ENCODE measurements around the gene TRIAP1.
"Not testable (repeated sequence)": the region's sequence is repeated elsewhere in the genome, so short reads cannot be mapped to it uniquely, and the experiment has no call there.

The TRIAP1 gene

GRCh38 chr12:120445911-120446843, at the start of gene TRIAP1, which contains the start of gene GATC:
TRIAP1 (minus strand) TSS chr12:120446384; CDS start chr12:120446372, 12 bp downstream.
GATC (plus strand) TSS chr12:120446444; CDS start chr12:120446481, 37 bp downstream.
- DNase-seq = peak; percentile 79

- peak; percentile 66 for DNase-seq
These were observed 49.1 kb upstream of the TRIAP1 start for GRCh38 chr12:120495186-120495730.

DNA sequence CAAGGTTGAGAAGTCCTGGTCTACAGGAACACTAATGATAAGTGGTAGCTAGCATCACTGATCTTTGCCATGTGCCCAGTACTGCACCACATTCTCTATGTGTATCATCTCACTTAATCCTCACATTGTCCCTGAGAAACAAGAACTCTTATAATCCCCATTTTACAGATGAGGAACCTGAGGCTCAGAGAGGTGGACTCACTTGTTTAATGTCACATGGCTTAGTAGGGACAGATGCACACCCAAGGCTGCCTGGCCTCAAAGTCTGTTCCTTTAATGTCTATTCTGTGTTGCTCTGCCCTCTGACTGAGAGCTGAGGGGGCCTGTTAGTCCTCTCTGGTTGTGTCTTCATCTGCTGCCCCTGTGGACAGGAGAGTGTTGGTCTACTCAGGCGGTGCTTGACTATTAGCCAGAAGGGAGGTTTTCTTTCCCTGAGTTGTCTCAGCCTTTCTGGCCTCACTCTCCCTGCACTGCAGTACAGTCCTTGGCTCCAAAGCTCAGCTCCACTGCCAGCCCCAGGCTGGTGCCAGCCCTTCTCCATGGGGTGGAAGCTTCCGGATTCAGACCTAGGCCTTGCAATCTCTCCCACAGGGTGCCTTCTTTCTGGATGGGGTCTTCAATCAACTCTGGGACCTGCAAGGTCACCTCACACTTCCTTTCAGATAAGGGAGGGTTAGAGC, 44.8 kb upstream of the TRIAP1 start:
- no peak for DNase-seq

GRCh38 chr12:120490325-120490724, 44.1 kb upstream of the TRIAP1 start:
- DNase-seq = no peak

DNA sequence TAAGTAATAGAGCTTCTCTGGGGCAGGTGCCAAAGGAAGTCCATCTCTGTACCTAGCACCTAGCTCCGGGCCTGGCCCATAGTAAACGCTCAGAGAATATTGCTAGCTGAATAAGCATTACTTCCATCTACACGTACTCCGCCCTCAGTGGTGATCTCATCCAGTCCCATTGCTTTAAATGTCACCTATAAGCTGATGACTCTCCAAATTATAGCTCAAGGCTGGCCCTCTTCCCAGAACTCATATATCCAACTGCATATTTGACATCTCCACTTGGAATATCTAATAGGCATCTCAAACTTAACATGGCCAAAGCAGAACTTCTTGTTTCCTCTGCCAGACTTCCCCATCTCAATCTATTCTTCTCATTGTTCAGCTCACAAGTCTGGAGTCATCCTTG, 42.8 kb upstream of the TRIAP1 start:
- no peak for DNase-seq

- no peak for DNase-seq
These were observed 42.0 kb upstream of the TRIAP1 start for GRCh38 chr12:120488057-120488640.

DNA sequence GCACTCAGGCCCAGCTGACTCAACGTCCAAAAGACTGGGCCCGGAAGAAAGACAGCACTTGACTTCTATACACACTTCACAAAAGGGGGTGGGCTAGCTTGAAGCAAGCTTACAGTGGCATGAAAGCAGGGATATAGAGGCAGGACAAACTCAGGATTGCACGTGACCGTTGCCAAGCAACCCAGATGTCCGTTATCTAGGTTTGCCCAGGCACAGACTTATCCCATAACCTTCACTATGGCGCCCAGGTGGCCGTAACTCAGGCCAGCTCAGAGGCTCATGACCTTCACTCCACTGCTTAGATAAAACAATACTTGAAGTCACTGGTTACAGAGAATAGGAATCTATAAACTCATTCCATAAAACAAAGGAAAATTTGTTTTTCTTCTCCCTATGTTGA, 41.4 kb upstream of the TRIAP1 start:
- DNase-seq = not testable (repeated sequence)

DNA sequence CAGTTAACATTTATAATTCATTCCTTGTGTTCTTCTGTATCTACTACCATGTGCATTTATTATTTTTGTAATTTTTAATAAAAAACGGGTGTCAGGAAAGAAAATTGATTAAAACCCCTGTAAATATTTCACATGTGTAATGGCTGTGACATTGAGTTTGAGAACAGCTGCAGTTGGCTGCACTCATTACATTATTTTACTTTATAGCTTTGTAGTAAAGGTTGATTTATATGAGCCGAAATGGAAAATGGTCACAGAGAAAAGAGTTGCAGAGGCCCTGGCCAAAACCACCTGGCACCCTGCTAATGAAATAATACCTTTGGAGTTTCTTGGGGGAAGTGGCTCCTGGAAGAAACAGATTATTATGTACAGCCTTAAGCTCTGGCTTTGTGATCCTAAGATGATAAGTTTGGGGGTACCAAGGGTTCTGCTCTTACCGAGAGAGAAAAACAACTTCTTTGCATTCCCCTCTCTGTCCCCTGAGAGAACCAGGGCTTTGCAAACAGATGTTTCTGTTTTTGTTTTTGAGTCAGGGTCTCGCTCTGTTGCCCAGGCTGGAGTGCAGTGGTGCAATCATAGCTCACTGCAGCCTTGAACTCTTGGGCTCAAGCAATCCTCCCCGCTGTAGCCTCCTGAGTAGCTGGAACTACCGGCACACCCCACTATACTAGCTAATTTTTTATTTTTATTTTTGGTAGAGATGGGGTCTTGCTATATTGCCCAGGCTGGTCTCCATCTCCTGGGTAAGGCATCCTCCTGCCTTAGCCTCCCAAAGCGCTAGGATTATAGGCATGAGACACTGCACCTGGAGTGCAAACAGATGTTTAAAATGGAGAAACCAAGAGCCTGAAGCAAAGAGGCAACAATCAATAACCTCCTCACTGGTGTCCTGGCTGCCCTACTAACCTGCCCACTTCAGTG, 40.0 kb upstream of the TRIAP1 start:
- DNase-seq = no peak

- no peak for DNase-seq
These were observed 37.4 kb upstream of the TRIAP1 start for GRCh38 chr12:120483621-120484020.

DNA sequence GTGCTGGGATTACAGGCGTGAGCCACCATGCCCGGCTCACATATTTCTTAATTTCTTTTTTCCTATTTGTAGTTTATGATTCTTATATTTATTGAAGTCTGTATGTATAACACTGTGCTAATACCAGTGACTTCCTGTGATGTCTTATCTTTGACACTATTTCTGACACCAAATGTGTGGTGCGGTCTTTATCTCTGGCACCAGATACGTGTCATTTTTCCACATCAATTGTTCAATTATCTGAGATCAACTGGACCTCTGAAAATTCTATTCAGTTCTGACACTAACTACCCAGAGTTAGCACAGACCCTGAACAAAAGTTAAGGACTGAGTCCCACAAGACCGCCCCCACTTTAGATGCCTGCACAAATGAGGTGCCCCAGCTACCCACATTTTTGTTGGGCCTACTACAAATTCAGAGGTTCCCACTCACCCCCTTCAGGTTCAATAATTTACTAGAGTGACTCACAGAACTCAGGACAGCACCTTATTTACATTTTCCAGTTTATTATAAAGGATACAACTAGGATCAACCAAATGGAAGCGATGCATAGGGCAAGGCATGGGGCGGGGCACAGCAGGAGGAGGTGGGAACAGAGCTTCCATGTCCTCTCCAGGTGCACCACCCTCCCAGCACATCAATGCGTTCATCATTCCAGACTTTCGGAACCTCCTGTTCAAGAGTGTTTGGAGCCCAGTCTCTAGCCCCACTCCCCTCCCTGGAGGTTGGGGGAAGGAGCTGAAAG, 35.0 kb upstream of the TRIAP1 start:
- DNase-seq = no peak

- no peak for DNase-seq
These were observed 34.0 kb upstream of the TRIAP1 start for GRCh38 chr12:120480211-120480610.

GRCh38 chr12:120479458-120479857, 33.3 kb upstream of the TRIAP1 start:
- DNase-seq = no peak

- no peak for DNase-seq
These were observed 29.5 kb upstream of the TRIAP1 start for GRCh38 chr12:120475643-120476042.

DNA sequence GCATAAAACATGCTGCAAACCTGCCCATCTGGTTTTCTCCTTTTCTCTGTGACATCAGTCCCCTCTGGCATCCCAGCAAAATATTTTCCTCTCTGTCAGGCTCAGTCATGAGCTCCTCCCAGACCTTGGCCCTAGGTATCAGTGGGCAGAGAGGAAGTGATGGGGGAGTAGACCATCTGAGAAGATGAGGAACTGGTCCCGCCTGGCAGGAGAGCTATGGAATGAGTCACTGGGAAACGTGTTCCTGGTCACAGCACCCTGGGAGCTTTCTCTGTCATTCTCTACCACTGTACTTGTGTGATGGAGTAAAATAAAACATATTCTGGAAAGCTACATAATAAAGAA, 28.4 kb upstream of the TRIAP1 start:
- DNase-seq = no peak

GRCh38 chr12:120473807-120474615, 27.8 kb upstream of the TRIAP1 start:
- no peak for DNase-seq

- DNase-seq = no peak
These were observed 26.3 kb upstream of the TRIAP1 start for GRCh38 chr12:120472521-120472920.

DNA sequence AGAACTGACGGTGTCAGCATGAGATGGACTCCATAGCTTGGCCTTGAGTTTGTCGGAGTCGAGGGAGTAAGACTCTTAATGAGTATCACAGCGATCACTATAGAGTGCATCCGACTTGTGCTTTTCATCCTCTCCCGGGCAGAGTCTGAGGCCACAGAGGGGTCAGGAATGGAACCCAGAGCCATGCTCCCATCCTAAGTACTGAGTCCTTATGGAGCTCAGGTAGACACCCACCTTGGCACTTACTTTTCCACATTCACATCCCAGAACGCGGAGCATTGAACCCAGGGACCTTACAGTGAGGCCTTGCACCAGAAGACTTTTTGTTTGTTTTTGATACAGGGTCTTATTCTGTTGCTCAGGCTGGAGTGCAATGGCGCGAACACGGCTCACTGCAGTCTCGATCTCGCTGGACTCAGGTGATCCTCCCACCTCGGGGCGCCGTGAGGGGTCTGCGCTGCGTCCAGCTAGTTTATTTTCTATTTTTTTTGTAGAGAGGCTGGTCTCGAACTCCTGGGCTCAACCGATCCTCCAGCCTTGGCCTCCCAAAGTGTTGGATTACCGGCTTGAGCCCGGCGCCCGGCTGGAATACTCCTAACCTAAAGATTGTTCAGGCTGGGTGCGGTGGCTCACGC, 24.1 kb upstream of the TRIAP1 start:
- DNase-seq = no peak

- peak; percentile 88 for DNase-seq
These were observed 23.4 kb upstream of the TRIAP1 start, which contains the start of gene SRSF9 for GRCh38 chr12:120469450-120470149. SRSF9 (minus strand) TSS chr12:120469748; CDS start chr12:120469609, 139 bp downstream.

- no peak for DNase-seq
These were observed 22.8 kb upstream of the TRIAP1 start for GRCh38 chr12:120468821-120469449.
